ENCODE measurements around the gene GABRG3. TPM values are rescaled to one million over a fixed set of nuclear protein-coding genes. Genes with fewer than 3 reads are reported as not detected.

Gene GABRG3
- total and polyA plus RNA-seq, 12 donors, result not detected

DNA sequence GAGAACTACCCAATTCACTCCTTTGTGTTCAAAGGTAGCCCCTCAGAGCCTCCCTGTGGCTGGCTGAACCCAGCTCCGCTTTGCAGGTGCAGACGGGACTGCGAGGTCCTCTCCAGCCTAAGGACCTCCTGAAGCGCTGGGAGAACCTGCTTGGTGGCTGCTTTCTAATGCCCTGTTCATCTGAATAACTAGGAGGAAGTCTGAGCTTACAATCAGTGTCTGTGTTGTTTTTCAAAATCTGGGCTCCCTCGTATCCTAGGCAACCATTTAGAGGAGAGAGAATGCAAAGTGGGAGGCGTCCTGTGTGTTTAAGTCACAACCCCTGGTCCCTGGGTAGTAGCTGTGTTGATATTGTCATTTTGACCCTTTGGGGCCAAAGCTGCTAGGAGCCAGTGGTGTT, 99.9 kb downstream of the GABRG3 start:
- Histone ChIP-seq H3K36me3 (no peaks in the 10 kb centered on the region), H3K9me3 (peaks cover 0 to 39% (median 16%) of the 10 kb centered on the region in 11 donors), H3K27ac (no peak overlapping the region), H3K4me3 (no peak overlapping the region), H3K27me3 (no peaks in the 10 kb centered on the region), H3K4me1 (no peaks in the 10 kb centered on the region)
- intact Hi-C loops (cut with DNase I), result no loop called here
- ATAC-seq (no peak), DNase-seq (no peak)
- WGBS, 2 donors, result 67 to 70% methylated on average over 6 of the region's 6 CpGs
- TF ChIP-seq CTCF (IDR thresholded peaks at IDR 0.05), result no peak

- WGBS, 2 donors, result 73 to 75% methylated on average over 6 of the region's 6 CpGs
- DNase-seq (no peak), ATAC-seq (no peak)
- Histone ChIP-seq H3K4me1 (no peaks in the 10 kb centered on the region), H3K36me3 (no peaks in the 10 kb centered on the region), H3K27ac (no peak overlapping the region), H3K27me3 (no peaks in the 10 kb centered on the region), H3K4me3 (no peak overlapping the region), H3K9me3 (peaks cover 0 to 12% (median 0%) of the 10 kb centered on the region in 11 donors)
- no peak for TF ChIP-seq CTCF (IDR thresholded peaks at IDR 0.05)
- intact Hi-C loops (cut with DNase I), result no loop called here
These were observed 103.2 kb downstream of the GABRG3 start for GRCh38 chr15:27074179-27074578.

DNA sequence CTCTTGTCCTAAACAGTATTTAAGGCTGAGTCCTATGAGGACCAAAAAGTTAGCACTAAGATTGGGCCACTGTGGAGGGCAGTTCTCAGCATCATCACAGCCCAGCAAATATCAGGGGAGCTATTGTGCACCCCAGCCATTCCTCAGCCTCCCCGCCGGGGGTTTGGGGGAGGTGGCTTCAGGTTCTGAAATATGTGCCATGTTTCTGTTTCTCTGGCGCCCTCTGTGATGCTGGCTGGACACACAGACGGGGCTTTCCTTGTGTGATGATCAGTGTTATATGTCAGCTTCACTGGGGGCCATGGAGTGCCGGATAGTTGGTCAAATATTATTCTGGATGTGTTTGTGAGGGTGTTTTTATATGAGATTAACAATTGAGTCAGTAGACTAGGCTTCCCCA, 106.8 kb downstream of the GABRG3 start:
- no peak for TF ChIP-seq CTCF (IDR thresholded peaks at IDR 0.05)
- Histone ChIP-seq H3K4me1 (no peaks in the 10 kb centered on the region), H3K27me3 (no peaks in the 10 kb centered on the region), H3K9me3 (no peaks in the 10 kb centered on the region), H3K4me3 (no peak overlapping the region), H3K36me3 (no peaks in the 10 kb centered on the region), H3K27ac (no peak overlapping the region)
- DNase-seq, result no peak
- ATAC-seq, result no peak
- 48 to 65% methylated on average over 5 of the region's 5 CpGs for WGBS, 2 donors
- intact Hi-C loops (cut with DNase I), result no loop called here

DNA sequence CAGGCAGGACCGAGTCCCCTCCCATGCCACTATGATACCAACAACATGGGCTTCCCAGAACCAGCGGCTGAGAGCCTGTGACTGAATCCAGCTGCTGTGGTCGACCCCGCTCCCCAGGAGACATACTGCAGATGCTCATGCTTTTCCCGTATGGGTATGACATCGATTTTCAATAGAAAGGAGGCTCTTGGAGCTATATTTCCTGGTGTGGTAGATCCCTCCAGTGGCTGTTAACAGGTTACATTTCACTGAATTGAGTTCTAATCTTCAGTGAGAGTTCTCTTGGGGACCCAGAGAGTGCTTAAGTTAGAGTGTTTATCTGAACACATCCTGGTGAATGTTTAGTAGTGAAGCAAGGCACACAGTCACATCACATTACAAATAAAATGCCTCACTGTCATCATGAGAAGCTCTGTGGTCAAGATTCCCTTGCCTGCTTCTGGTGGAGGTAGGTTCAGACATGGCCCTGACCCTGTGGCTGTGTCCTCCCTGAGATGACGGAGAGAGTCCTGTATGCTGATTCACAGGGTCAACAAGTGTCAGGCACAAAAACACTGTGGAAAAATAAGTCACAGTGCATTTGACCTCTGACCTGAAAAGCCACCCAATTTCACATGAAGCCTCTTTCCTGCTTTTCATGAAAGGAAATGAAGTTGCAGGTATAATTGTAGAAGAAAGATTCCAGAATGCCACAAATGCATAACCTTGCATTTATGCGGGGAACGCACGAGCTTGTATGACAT, 110.9 kb downstream of the GABRG3 start:
- H3K36me3 ChIP-seq, result no peaks in the 10 kb centered on the region
- no peaks in the 10 kb centered on the region for H3K9me3 ChIP-seq
- no peak for ATAC-seq
- 70 to 72% methylated on average over 10 of the region's 10 CpGs for WGBS, 2 donors
- no peaks in the 10 kb centered on the region for H3K27me3 ChIP-seq
- no peaks in the 10 kb centered on the region for H3K4me1 ChIP-seq
- H3K27ac ChIP-seq, result no peak overlapping the region
- no peak for DNase-seq
- H3K4me3 ChIP-seq, result no peak overlapping the region
- TF ChIP-seq CTCF (IDR thresholded peaks at IDR 0.05), result no peak
- intact Hi-C loops (cut with DNase I), result no loop called here
